GM19468 (cell line): ENCODE results near the gene DLEC1.

ENCODE experiments used
- ATAC-seq: cut with Tn5 transposase; IDR thresholded peaks from one replicate; pipeline ENCODE4 v1.9.1; 2021; ENCODE audit warnings: mild to moderate bottlenecking, moderate library complexity, moderate number of reproducible peaks; ENCODE audit not compliant: unreplicated experiment; ENCODE audit errors: extremely low read depth

Gene DLEC1

GRCh38 chr3:38117748-38118420 is 78.9 kb downstream of the DLEC1 start:
- peak; percentile 61 for ATAC-seq

DNA sequence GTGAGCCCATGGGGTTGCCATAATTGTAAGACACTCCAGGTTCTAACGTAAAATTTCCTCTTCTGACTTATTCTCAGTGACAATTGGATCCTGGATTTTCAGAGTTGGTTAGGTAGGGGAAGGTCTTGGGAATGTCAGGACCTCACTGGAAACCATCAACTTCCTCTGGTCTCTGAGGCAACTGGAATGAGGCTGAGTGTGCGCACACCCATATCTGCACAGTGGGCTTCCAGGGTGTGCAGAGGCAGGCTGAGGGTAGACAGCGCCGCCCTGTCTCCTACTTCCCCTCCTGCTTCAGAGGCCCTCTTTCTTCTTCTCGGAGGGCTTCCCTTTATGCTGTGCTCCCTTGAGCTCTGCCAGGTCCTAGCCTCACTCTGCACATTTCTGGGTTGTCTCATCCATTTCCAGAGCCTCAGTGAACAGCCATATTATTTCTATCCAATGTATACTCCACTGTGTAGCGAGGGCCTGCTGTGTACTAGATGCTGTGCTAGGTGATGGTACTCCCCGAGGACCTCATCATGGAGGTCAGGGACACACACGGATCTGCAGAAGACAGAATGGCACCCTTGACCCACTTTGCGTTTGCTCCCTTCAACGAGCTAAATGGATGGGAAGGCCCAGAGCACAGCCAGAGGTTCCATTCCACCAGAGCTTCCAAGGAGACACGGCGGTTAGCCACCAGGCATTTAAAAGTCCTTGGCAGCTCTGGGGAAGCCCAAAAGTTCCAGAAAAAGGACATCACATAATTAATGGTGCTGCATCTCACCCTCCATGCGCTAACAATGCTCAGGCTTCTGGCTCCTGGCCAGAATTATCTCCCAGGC is 79.6 kb downstream of the DLEC1 start:
- ATAC-seq = no peak

DNA sequence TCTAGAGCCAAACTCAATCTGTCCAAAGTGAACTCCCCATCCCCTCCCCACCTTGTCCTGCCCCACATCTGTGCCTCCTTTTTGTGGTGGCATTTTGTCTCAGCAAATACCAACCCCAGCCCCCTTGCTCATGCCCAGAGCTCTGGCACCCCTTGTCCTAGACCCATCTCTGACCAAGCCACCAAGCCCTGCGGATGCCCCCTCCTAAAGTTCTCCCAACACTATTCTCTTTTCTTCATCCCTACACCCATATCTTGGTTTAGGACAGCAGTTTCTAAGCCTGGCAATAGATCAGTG is 80.2 kb downstream of the DLEC1 start:
- ATAC-seq = no peak

DNA sequence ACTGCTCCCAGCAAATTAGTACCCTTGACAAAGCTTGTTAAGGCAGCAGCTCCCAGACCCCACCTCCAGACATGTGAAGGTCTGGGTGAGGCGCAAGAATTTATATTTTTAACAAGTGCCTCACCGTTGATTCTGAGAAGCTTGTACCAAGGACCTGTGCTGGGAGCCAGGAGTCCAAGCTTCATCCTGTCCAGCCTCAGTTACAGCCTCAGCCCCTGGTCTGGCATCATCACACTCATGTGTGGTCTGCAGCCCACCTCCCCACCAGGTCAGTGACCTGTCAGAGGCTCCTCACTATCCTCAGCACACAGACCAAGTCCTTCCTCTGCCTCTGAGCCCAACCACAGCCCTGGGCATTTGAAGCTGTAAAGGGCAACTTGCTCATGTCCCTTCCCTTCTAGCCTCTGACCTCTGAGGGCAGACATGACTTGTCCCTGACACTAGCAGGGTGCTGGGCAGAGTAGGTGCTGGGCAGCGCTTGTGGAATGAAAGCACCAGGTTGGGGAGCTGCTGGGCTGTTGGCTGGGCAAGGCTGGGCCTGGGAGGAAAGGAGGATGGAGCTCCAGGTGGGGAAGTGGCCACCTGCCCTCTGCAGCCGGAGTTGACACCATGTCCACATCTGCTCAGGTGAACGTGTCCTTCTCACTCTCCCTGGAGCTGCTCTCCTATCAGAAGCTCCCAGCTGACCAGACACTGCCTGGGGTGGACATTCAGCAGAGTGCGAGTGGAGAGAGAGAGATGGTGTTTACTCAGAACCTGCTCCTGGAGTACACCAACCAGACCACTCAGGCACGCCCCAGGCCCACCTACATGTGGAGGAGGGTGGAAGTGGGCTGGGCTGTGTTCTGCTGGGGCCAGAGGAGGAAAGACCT is 81.0 kb downstream of the DLEC1 start:
- ATAC-seq = no peak

GRCh38 chr3:38120693-38121450 is 81.9 kb downstream of the DLEC1 start:
- no peak for ATAC-seq

DNA sequence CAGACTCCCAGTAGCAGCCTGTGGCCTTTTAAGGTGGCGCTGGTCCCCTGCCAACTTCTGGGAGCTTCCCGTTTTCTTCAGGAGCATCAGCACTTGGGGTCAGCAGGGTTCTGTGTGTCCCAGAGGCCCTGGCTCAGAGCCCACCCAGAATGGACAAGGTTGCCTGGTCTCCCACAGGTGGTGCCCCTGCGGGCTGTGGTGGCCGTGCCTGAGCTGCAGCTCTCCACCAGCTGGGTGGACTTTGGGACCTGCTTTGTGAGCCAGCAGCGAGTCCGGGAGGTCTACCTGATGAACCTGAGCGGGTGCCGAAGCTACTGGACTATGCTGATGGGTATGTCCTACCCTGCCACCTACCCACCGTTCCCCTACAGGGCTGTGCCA is 82.4 kb downstream of the DLEC1 start:
- no peak for ATAC-seq

DNA sequence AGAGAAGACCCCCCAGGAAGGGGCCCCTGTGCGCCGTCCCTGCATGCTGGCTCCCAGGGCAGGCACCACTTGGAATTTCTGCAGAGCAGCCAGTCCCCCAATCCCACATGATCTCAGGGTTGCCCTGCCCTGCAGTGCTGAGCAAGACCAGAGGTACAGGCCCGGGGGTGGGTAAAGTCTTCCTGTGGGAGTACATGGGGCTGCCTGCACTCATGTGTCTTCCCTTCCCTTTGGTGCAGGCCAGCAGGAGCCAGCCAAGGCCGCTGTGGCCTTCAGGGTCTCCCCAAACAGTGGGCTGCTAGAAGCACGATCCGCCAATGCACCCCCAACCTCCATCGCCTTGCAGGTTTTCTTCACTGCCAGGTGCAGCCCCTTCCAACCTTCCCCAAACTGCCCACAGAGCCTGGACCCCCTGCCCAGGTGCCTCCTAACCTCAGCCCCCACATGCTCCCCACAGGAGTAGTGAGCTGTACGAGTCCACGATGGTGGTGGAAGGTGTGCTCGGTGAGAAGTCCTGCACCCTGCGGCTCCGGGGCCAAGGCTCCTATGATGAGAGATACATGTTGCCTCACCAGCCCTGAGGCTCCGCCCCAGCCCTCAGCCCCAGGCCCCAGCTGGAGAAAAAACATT is 82.9 kb downstream of the DLEC1 start:
- no peak for ATAC-seq

DNA sequence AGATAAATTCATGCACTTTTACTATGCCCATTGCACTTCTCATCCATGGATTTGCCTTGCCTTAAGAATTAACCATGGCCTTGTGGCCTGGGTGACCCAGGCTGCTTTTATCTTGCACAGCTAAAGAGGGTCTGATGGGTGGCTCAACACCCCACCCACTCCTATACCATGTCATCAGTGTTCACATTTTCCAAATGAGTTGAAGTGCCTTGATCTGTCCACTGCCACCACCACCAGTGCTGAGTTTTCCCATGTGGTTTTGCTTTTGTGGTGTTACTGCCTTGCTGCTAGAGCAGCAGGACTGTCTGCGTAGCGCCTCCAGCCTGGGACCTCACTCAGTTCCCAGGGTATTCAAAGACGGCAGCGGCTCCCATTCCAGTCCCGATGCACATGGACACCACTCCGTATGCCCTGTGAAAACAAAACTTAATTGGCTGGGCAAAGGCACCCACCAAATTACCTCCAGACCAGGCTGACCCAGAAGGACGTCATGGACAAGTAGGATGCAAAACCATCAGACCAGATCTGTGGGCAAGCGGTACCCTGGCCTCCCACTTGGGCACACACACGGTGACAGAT is 83.8 kb downstream of the DLEC1 start:
- no peak for ATAC-seq

DNA sequence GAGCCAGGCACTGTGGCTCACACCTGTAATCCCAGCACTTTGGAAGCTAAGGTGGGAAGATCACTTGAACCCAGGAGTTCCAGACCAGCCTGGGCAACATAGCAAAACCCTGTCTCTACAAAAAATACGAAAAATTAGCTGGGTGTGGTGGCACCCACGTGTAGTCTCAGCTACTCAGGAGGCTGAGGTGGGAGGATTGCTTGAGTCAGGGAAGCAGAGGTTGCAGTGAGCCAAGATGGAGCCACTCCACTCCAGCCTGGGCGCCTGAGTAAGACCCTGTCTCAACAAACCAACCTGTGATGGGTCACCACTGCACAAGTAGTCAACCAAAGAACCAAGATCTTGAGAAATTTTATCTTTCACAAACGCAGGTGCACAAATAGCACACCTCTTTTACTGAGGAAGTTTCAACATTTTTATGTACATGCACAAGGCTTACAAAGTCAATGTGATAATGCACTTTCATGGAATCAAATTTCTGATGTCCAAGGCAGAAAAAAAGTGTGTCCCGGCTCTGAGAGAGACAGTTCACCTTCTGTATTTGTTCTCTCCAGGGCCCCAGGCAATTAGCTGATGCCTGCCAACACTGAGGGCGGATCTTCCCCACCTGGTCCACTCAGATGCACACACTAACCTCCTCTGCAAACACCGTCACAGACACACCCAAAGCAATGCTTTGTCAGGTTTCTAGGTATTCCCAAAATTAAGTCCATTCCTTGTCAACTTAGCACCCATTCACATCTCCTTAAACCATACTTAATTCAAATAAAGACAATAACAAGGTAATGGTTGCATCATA is 85.5 kb downstream of the DLEC1 start:
- no peak for ATAC-seq

DNA sequence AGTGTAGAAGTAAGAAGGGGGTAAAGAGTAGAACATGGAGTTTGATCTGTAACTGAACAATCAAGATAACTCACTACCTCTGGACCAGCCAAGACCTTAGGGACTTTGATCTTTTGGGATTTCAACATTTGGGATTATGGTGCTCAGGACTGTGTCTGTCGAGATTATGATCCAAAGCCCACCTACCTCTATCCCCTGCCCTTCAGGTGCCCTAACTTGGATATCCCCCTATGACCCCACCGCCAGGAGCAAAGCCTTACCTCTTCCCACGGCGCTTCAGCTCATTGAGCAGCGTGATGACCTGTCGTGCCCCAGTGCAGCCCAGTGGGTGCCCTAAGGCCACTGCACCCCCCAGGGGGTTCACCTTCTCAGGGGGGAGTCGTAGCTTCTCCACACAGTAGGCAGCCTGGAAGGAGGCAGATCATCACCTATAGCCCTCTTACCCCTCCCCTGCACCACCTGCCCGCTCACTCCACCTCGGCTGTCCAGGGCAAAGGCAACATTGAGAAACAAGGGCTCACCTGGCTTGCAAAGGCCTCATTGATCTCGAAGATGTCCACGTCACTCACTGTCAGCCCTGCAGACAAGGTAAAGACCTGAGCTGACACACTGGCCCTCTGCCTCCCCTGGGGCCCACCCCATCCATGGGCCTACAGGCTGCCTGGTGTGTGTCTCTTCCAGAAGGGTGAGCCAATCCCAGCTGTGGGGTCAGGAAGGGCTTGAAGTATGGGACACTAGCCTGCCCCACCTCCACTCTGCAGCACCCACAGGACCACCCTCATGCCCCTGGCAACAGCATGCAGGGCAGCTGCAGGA is 86.5 kb downstream of the DLEC1 start:
- ATAC-seq = no peak

DNA sequence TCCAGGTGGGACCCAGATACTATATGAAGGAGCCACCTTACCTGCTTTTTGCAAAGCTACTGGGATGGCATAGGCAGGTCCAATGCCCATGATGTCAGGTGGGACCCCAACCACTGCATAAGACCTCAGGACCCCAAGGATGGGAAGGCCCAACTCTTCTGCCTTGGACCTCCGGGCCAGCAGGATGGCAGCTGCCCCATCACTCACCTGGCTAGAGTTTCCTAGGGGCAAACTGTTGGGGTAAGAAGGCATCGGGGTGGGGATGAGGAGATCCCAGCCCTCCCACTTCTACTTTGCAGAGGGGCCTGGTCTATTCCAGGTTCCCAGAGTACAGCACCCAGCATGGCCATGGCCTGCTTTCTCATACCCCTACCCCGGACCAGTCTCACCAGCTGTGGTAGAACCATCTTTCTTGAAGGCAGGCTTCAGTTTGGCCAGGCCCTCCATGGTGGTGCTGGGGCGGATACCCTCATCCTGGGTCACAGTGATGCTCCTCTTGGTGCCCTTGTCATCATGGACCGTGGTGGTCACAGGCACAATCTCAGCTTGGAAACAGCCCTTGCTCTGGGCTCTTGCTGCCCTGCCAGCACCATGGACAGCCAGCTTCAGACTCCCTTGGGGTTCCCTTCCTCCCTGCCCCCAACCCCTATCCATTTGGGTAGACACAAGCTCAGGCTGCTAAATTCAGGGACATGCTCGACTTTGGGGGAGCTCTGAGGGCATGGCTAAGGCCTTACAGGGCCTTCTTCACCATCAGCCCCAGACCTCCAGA is 87.3 kb downstream of the DLEC1 start:
- ATAC-seq = no peak

GRCh38 chr3:38127611-38128302 is 88.7 kb downstream of the DLEC1 start:
- ATAC-seq = no peak

GRCh38 chr3:38128303-38128655 is 89.3 kb downstream of the DLEC1 start:
- no peak for ATAC-seq

DNA sequence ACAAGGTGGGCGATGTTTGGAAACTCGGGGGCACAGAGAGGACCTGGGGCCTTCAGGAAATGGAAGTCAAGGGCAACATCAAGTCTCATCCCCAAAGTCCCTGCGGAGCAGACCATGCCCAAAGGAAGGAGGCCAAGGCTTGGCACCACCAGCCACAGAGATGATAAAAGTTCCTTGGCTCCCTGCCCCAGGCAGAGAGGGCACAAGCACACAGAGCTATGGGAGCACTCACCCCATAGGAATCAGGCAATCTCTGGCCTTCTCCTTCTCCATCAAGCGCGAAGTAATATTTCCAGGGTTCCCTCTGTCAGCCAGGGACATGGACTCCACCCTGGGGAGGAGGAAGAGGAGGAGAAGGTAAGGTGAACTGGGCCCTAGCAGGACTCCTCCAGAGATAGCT is 90.0 kb downstream of the DLEC1 start:
- ATAC-seq = no peak

GRCh38 chr3:38130631-38131065 is 91.6 kb downstream of the DLEC1 start:
- no peak for ATAC-seq

DNA sequence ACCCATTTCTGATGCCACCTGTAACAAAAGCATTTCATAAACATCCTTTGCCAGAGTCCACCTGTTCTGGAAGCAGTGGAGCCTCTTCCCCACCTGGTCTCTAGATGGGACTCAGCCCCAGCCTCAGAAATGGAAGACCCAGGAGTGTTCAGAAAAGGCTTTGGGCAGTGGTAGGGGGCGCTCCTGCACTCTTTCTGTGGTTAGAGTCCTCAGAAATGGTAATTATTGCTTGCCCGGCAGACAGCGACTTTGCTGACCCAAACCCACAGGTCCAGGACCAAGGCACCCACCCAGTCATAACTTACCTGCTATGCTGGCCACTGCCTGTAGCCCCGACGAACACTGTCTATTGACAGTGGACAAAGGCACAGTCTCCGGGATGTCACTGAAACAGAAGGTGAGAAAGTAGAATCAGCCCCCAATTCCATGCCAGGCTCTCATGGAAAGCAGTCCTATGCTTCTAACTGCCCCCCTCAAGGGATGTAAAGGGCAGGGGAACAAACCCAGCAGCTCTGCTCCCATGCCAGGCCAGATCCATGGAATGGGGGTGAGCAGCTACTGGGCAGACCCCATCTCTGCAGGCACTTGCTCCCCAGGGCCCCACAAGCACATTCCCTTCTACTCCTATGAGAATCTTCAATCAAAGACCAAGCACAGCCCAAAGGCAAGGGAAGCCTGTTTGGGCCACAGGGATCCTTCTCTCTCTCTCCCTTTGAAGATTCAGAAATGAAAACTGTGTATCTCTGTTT is 92.8 kb downstream of the DLEC1 start:
- ATAC-seq = no peak
